GM15510 (cell line): Measurements from ENCODE around the gene PAN2.

Source experiments
- POLR2A ChIP-seq: IDR thresholded peaks from 3 replicates; pipeline ENCODE4 v1.6.1; 2011; ENCODE audit warnings: borderline replicate concordance; ENCODE audit not compliant: insufficient read length; ENCODE audit errors: extremely low read depth

Gene PAN2

GRCh38 chr12:56358836-56359532 is 25.2 kb upstream of the PAN2 start:
- TF ChIP-seq POLR2A = no peak

GRCh38 chr12:56351325-56351724 is 17.5 kb upstream of the PAN2 start:
- no peak for TF ChIP-seq POLR2A

GRCh38 chr12:56350662-56351061 is 16.9 kb upstream of the PAN2 start:
- TF ChIP-seq POLR2A = no peak

- TF ChIP-seq POLR2A = no peak
Measured at GRCh38 chr12:56348776-56349175, 15.0 kb upstream of the PAN2 start.

GRCh38 chr12:56346675-56347074 is 12.9 kb upstream of the PAN2 start:
- no peak for TF ChIP-seq POLR2A

GRCh38 chr12:56341616-56342015 is 7.8 kb upstream of the PAN2 start:
- no peak for TF ChIP-seq POLR2A

- TF ChIP-seq POLR2A = no peak
Measured at GRCh38 chr12:56339158-56339422, 5.3 kb upstream of the PAN2 start.

GRCh38 chr12:56338308-56339157 is 4.7 kb upstream of the PAN2 start, which contains the start of gene IL23A:
IL23A (plus strand) TSS chr12:56338884; CDS start chr12:56339045, 161 bp downstream.
- TF ChIP-seq POLR2A = no peak

GRCh38 chr12:56337753-56338251 is 4.0 kb upstream of the PAN2 start:
- no peak for TF ChIP-seq POLR2A

GRCh38 chr12:56336361-56337167 is 2.8 kb upstream of the PAN2 start:
- no peak for TF ChIP-seq POLR2A

GRCh38 chr12:56334490-56334793 is 642 bp upstream of the PAN2 start:
- TF ChIP-seq POLR2A = no peak

- TF ChIP-seq POLR2A = no peak
Measured at GRCh38 chr12:56333197-56333678, 562 bp downstream of the PAN2 start.

- TF ChIP-seq POLR2A = no peak
Measured at GRCh38 chr12:56332512-56333196, 1.1 kb downstream of the PAN2 start.

- no peak for TF ChIP-seq POLR2A
Measured at GRCh38 chr12:56330936-56331490, 2.8 kb downstream of the PAN2 start.
